ENCODE measurements around the gene PCGF1.
"Not testable (repeated sequence)": the region's sequence is repeated elsewhere in the genome, so short reads cannot be mapped to it uniquely, and the experiment has no call there.

PCGF1 gene

GRCh38 chr2:74498500-74499266 lies 8.8 kb downstream of the PCGF1 start:
- DNase-seq, result no peak

GRCh38 chr2:74497777-74498499 lies 9.6 kb downstream of the PCGF1 start:
- DNase-seq, result no peak

GRCh38 chr2:74496997-74497776 lies 10.3 kb downstream of the PCGF1 start:
- DNase-seq, result no peak

- DNase-seq, result no peak
Measured at GRCh38 chr2:74495440-74495839, 12.1 kb downstream of the PCGF1 start.

- DNase-seq, result no peak
Measured at GRCh38 chr2:74493546-74493945, 13.9 kb downstream of the PCGF1 start.

- DNase-seq, result no peak
Measured at GRCh38 chr2:74491648-74492544, 15.6 kb downstream of the PCGF1 start.

GRCh38 chr2:74489906-74490305 lies 17.6 kb downstream of the PCGF1 start:
- no peak for DNase-seq

- no peak for DNase-seq
Measured at GRCh38 chr2:74488643-74489481, 18.6 kb downstream of the PCGF1 start.

GRCh38 chr2:74486141-74486540 lies 21.4 kb downstream of the PCGF1 start:
- DNase-seq, result no peak

- not testable (repeated sequence) for DNase-seq
Measured at GRCh38 chr2:74483675-74484164, 23.8 kb downstream of the PCGF1 start.

GRCh38 chr2:74482801-74483674 lies 24.5 kb downstream of the PCGF1 start, which contains the start of the genes CCDC142 and TTC31:
TSS of gene CCDC142 (minus strand) at chr2:74482998. CDS start at chr2:74482837, 161 bp downstream.
TSS of gene TTC31 (plus strand) at chr2:74483081. CDS start at chr2:74483096, 15 bp downstream.
- peak; percentile 94 for DNase-seq

- peak; percentile 53 for DNase-seq
Measured at GRCh38 chr2:74481961-74482800, 25.3 kb downstream of the PCGF1 start.

- no peak for DNase-seq
Measured at GRCh38 chr2:74481431-74481830, 26.1 kb downstream of the PCGF1 start.

- DNase-seq, result no peak
Measured at GRCh38 chr2:74474899-74475298, 32.6 kb downstream of the PCGF1 start.

- no peak for DNase-seq
Measured at GRCh38 chr2:74474481-74474880, 33.0 kb downstream of the PCGF1 start.

GRCh38 chr2:74472945-74473258 lies 34.6 kb downstream of the PCGF1 start:
- DNase-seq, result no peak

GRCh38 chr2:74472086-74472944 lies 35.2 kb downstream of the PCGF1 start, which contains the start of gene MRPL53:
TSS of gene MRPL53 (minus strand) at chr2:74472680. CDS start at chr2:74472660, 20 bp downstream.
- peak; percentile 94 for DNase-seq

All from NCI-H2171 (cell line).